ENCODE data around the gene ZFYVE1.
"Not testable (repeated sequence)": the region's sequence is repeated elsewhere in the genome, so short reads cannot be mapped to it uniquely, and the experiment has no call there.

- TF ChIP-seq ELF1 (CRISPR knock-in tag; IDR thresholded peaks at IDR 0.05); EP300 (IDR thresholded peaks at IDR 0.05; ENCODE audit: low read depth in 2 of 2, low read length in 2 of 2); EP300 (CRISPR knock-in tag; IDR thresholded peaks at IDR 0.05; ENCODE audit: borderline replicate concordance); ZNF432 (CRISPR knock-in tag; IDR thresholded peaks at IDR 0.05; ENCODE audit: borderline replicate concordance); PHF8 (CRISPR knock-in tag; IDR thresholded peaks at IDR 0.05); CREB3 (CRISPR knock-in tag; IDR thresholded peaks at IDR 0.05); TAF1 (CRISPR knock-in tag; IDR thresholded peaks at IDR 0.05); TARDBP (CRISPR knock-in tag; IDR thresholded peaks at IDR 0.05): not testable (repeated sequence)
These were observed 22.3 kb downstream of the ZFYVE1 start for GRCh38 chr14:73004641-73005040.

Data from HepG2 (cell line).